Measurements from ENCODE around the gene ZSWIM6. TPM values are rescaled to one million over a fixed set of nuclear protein-coding genes. Genes with fewer than 3 reads are reported as not detected.

The ZSWIM6 gene
- total RNA-seq, 2 experiments from 2014 or later: 4.1 TPM

DNA sequence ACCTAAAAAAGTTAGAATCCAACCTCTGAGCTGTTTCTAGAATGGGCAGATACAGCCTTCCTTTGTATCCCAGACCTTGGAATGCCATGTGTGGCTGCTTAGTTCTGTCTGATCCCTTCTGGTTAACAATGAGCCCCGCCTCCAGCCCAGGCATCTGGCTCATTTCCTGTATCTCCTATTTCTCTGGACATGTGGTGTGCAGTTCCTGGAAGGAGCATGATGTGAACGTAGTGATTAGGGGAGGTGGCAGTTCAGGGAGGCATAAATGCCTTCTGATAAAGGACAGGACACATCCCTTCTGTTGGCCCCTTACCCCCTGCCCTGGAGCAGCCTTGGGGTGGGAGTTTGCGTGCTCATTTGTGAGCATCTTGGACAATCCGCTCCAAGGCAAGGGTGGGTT is 243.0 kb downstream of the ZSWIM6 start:
- no peaks in the 10 kb centered on the region for H3K9me3 ChIP-seq (ENCODE audit: control insufficient read depth in 1 of 2, insufficient read depth in 1 of 2, low read length in 2 of 2)

DNA sequence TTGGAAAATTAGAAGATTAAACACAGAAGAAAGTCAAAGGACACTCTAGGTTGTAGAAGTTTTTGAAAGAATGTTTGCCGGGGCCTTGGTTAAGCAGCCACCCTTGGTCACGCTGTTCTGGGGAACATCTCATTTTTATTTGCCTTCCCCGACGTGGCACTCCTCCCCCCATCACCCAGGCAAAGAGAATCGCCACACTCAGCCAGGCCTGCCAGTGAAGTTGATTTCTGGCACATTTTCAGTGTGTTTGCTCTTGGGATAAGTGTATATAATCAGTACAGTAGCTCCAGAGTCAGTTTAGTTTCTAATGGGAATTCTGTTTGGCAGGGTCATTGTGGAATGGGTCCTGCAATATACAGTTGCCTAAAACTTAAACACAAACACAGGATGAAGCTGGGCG is 243.5 kb downstream of the ZSWIM6 start:
- H3K36me3 Mint-ChIP-seq (ENCODE audit: low read depth): no peaks in the 10 kb centered on the region
- H3K27me3 Mint-ChIP-seq: no peaks in the 10 kb centered on the region
- ChIA-PET CTCF (no interaction called here), POLR2A (no interaction called here)
- Histone ChIP-seq H3K4me1 (ENCODE audit: insufficient read depth, low read length) (no peaks in the 10 kb centered on the region), H3K4me3 (ENCODE audit: low read length) (no peak overlapping the region), H3K27ac (ENCODE audit: low read depth in 1 of 2, low read length in 2 of 2) (no peak overlapping the region), H3K9me3 (ENCODE audit: control insufficient read depth in 1 of 2, insufficient read depth in 1 of 2, low read length in 2 of 2) (no peaks in the 10 kb centered on the region), H3K36me3 (ENCODE audit: insufficient read depth, low read length) (no peaks in the 10 kb centered on the region), H3K27me3 (ENCODE audit: control insufficient read depth in 1 of 2, insufficient read depth in 2 of 2, low read length in 2 of 2) (no peaks in the 10 kb centered on the region)
- no peak overlapping the region for H3K4me3 Mint-ChIP-seq
- ATAC-seq (ENCODE audit: poor library complexity): no peak
- H3K4me1 Mint-ChIP-seq (ENCODE audit: low read depth): no peaks in the 10 kb centered on the region
- no peaks in the 10 kb centered on the region for H3K9me3 Mint-ChIP-seq
- no peak overlapping the region for H3K27ac Mint-ChIP-seq
- no peak for DNase-seq
- no peak for TF ChIP-seq CTCF (IDR thresholded peaks at IDR 0.05)
- intact Hi-C loops (cut with DNase I, micrococcal nuclease): no loop called here

More for the DNA sequence above, 243.0 kb downstream of the ZSWIM6 start:
- H3K27me3 ChIP-seq (ENCODE audit: control insufficient read depth in 1 of 2, insufficient read depth in 2 of 2, low read length in 2 of 2): no peaks in the 10 kb centered on the region
- Mint-ChIP-seq H3K4me1 (ENCODE audit: low read depth) (no peaks in the 10 kb centered on the region), H3K4me3 (no peak overlapping the region), H3K9me3 (no peaks in the 10 kb centered on the region), H3K36me3 (ENCODE audit: low read depth) (no peaks in the 10 kb centered on the region), H3K27ac (no peak overlapping the region), H3K27me3 (no peaks in the 10 kb centered on the region)
- no peak overlapping the region for H3K4me3 ChIP-seq (ENCODE audit: low read length)
- H3K36me3 ChIP-seq (ENCODE audit: insufficient read depth, low read length): no peaks in the 10 kb centered on the region
- ATAC-seq (ENCODE audit: poor library complexity): no peak
- intact Hi-C loops (cut with DNase I, micrococcal nuclease): no loop called here
- no peak overlapping the region for H3K27ac ChIP-seq (ENCODE audit: low read depth in 1 of 2, low read length in 2 of 2)
- ChIA-PET CTCF (no interaction called here), POLR2A (no interaction called here)
- TF ChIP-seq CTCF (IDR thresholded peaks at IDR 0.05): no peak
- H3K4me1 ChIP-seq (ENCODE audit: insufficient read depth, low read length): no peaks in the 10 kb centered on the region
- no peak for DNase-seq

DNA sequence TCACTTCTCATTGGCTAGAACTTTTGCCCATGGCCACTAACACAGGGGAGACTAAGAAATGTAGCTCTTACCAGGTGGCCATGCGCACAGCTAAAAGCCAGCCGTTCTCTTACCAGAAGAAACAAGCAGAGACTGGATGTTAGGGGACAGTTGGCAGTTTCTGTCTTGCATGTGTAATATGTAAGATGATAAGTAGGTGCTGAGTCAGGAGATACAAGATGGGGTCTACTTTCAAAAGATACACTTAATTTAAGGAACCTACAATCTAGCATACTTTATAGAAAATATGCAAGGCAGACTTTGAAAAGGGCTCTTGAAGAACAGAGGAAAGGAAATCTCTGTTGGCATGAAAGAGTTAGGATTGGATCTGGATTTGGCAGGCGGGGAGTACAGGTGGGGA is 244.5 kb downstream of the ZSWIM6 start:
- intact Hi-C loops (cut with DNase I, micrococcal nuclease): no loop called here

More for the DNA sequence above, 244.5 kb downstream of the ZSWIM6 start:
- Histone ChIP-seq H3K27ac (ENCODE audit: low read depth in 1 of 2, low read length in 2 of 2) (no peak overlapping the region), H3K4me3 (ENCODE audit: low read length) (no peak overlapping the region), H3K4me1 (ENCODE audit: insufficient read depth, low read length) (no peaks in the 10 kb centered on the region), H3K9me3 (ENCODE audit: control insufficient read depth in 1 of 2, insufficient read depth in 1 of 2, low read length in 2 of 2) (no peaks in the 10 kb centered on the region), H3K36me3 (ENCODE audit: insufficient read depth, low read length) (no peaks in the 10 kb centered on the region), H3K27me3 (ENCODE audit: control insufficient read depth in 1 of 2, insufficient read depth in 2 of 2, low read length in 2 of 2) (no peaks in the 10 kb centered on the region)
- Mint-ChIP-seq H3K27ac (no peak overlapping the region), H3K36me3 (ENCODE audit: low read depth) (no peaks in the 10 kb centered on the region), H3K9me3 (no peaks in the 10 kb centered on the region), H3K27me3 (no peaks in the 10 kb centered on the region), H3K4me1 (ENCODE audit: low read depth) (no peaks in the 10 kb centered on the region), H3K4me3 (no peak overlapping the region)
- ChIA-PET POLR2A (no interaction called here), CTCF (no interaction called here)
- no peak for DNase-seq
- no peak for ATAC-seq (ENCODE audit: poor library complexity)
- no peak for TF ChIP-seq CTCF (IDR thresholded peaks at IDR 0.05)
